Activated naive CD8-positive, alpha-beta T cell treated with anti-CD3 and anti-CD28 coated beads for 36 hours (primary cell): ENCODE results near the gene FBP2. TPM values are rescaled to one million over a fixed set of nuclear protein-coding genes. Genes with fewer than 3 reads are reported as not detected.
"Not testable (repeated sequence)": the region's sequence is repeated elsewhere in the genome, so short reads cannot be mapped to it uniquely, and the experiment has no call there.

Experiments
- DNase-seq: peaks from one replicate; pipeline ENCODE4 v3.0.0; 2021
- H3K27ac Mint-ChIP-seq: one replicate; pipeline ENCODE4 v1.8.0; 2022; ENCODE audit warnings: mild to moderate bottlenecking, moderate library complexity, mixed read lengths
- H3K27me3 Mint-ChIP-seq: one replicate; pipeline ENCODE4 v1.8.0; 2022; ENCODE audit warnings: mild to moderate bottlenecking, mixed read lengths
- H3K36me3 Mint-ChIP-seq: one replicate; pipeline ENCODE4 v1.8.0; 2021; ENCODE audit warnings: mild to moderate bottlenecking, mixed read lengths
- H3K4me1 Mint-ChIP-seq: one replicate; pipeline ENCODE4 v1.8.0; 2021; ENCODE audit warnings: mixed read lengths
- H3K4me3 Mint-ChIP-seq: one replicate; pipeline ENCODE4 v1.8.0; 2022; ENCODE audit warnings: mild to moderate bottlenecking, moderate library complexity, mixed read lengths
- H3K9me3 Mint-ChIP-seq: one replicate; pipeline ENCODE4 v1.8.0; 2022; ENCODE audit warnings: mixed read lengths
- total RNA-seq, 2 experiments: library from RNA; stranded (reverse); gene quantifications; one replicate each; pipeline ENCODE4 v1.2.3, GENCODE V29; 2021

Gene FBP2
- total RNA-seq, 2 experiments from 2014 or later: not detected

GRCh38 chr9:94591046-94591545, 2.5 kb downstream of the FBP2 start:
- H3K9me3 Mint-ChIP-seq, H3K4me3 Mint-ChIP-seq, H3K36me3 Mint-ChIP-seq, H3K27ac Mint-ChIP-seq, DNase-seq, H3K4me1 Mint-ChIP-seq: not testable (repeated sequence)
- H3K27me3 Mint-ChIP-seq: peaks cover 40% of the 10 kb centered on the region

- Mint-ChIP-seq H3K36me3 (no peaks in the 10 kb centered on the region), H3K4me3 (no peak overlapping the region), H3K9me3 (no peaks in the 10 kb centered on the region), H3K4me1 (peaks cover 19% of the 10 kb centered on the region), H3K27me3 (peaks cover 46% of the 10 kb centered on the region), H3K27ac (no peak overlapping the region)
- no peak for DNase-seq
Observed at GRCh38 chr9:94588681-94589080, 4.9 kb downstream of the FBP2 start.

- H3K4me3 Mint-ChIP-seq: no peak overlapping the region
- no peaks in the 10 kb centered on the region for H3K36me3 Mint-ChIP-seq
- no peaks in the 10 kb centered on the region for H3K9me3 Mint-ChIP-seq
- peaks cover 38% of the 10 kb centered on the region for H3K27me3 Mint-ChIP-seq
- H3K27ac Mint-ChIP-seq: no peak overlapping the region
- H3K4me1 Mint-ChIP-seq: peaks cover 19% of the 10 kb centered on the region
- DNase-seq: no peak
Observed at GRCh38 chr9:94586814-94587213, 6.8 kb downstream of the FBP2 start.

GRCh38 chr9:94586316-94586715, 7.3 kb downstream of the FBP2 start:
- no peak for DNase-seq
- H3K27ac Mint-ChIP-seq: no peak overlapping the region
- H3K9me3 Mint-ChIP-seq: no peaks in the 10 kb centered on the region
- H3K4me3 Mint-ChIP-seq: no peak overlapping the region
- H3K27me3 Mint-ChIP-seq: peaks cover 37% of the 10 kb centered on the region
- no peaks in the 10 kb centered on the region for H3K36me3 Mint-ChIP-seq
- H3K4me1 Mint-ChIP-seq: peaks cover 19% of the 10 kb centered on the region

- Mint-ChIP-seq H3K4me3 (no peak overlapping the region), H3K36me3 (no peaks in the 10 kb centered on the region), H3K27me3 (peaks cover 31% of the 10 kb centered on the region), H3K9me3 (no peaks in the 10 kb centered on the region), H3K27ac (peak overlapping the region; percentile 35), H3K4me1 (peaks cover 19% of the 10 kb centered on the region)
- no peak for DNase-seq
Observed at GRCh38 chr9:94584555-94584954, 9.1 kb downstream of the FBP2 start.

GRCh38 chr9:94581728-94582127, 11.9 kb downstream of the FBP2 start:
- Mint-ChIP-seq H3K27me3 (peaks cover 10% of the 10 kb centered on the region), H3K4me1 (peaks cover 20% of the 10 kb centered on the region), H3K27ac (no peak overlapping the region), H3K4me3 (no peak overlapping the region), H3K9me3 (no peaks in the 10 kb centered on the region), H3K36me3 (no peaks in the 10 kb centered on the region)
- no peak for DNase-seq

GRCh38 chr9:94577571-94577970, 16.1 kb downstream of the FBP2 start:
- H3K4me3 Mint-ChIP-seq: no peak overlapping the region
- no peak overlapping the region for H3K27ac Mint-ChIP-seq
- DNase-seq: no peak
- H3K9me3 Mint-ChIP-seq: no peaks in the 10 kb centered on the region
- H3K36me3 Mint-ChIP-seq: no peaks in the 10 kb centered on the region
- no peaks in the 10 kb centered on the region for H3K27me3 Mint-ChIP-seq
- peaks cover 2% of the 10 kb centered on the region for H3K4me1 Mint-ChIP-seq

- DNase-seq: no peak
- no peaks in the 10 kb centered on the region for H3K9me3 Mint-ChIP-seq
- no peak overlapping the region for H3K27ac Mint-ChIP-seq
Observed at GRCh38 chr9:94577036-94577435, 16.6 kb downstream of the FBP2 start.

GRCh38 chr9:94576131-94576530, 17.5 kb downstream of the FBP2 start:
- no peak for DNase-seq
- no peaks in the 10 kb centered on the region for H3K36me3 Mint-ChIP-seq
- peaks cover 5% of the 10 kb centered on the region for H3K27me3 Mint-ChIP-seq
- no peak overlapping the region for H3K4me3 Mint-ChIP-seq
- H3K9me3 Mint-ChIP-seq: no peaks in the 10 kb centered on the region
- peaks cover 2% of the 10 kb centered on the region for H3K4me1 Mint-ChIP-seq
- no peak overlapping the region for H3K27ac Mint-ChIP-seq

More at GRCh38 chr9:94577036-94577435, 16.6 kb downstream of the FBP2 start:
- H3K4me1 Mint-ChIP-seq: peaks cover 2% of the 10 kb centered on the region
- H3K27me3 Mint-ChIP-seq: peaks cover 3% of the 10 kb centered on the region
- no peaks in the 10 kb centered on the region for H3K36me3 Mint-ChIP-seq
- no peak overlapping the region for H3K4me3 Mint-ChIP-seq

- Mint-ChIP-seq H3K27me3 (peaks cover 5% of the 10 kb centered on the region), H3K4me3 (no peak overlapping the region), H3K9me3 (no peaks in the 10 kb centered on the region)
Observed at GRCh38 chr9:94568972-94569712, 24.5 kb downstream of the FBP2 start.

GRCh38 chr9:94568250-94568889, 25.3 kb downstream of the FBP2 start:
- no peaks in the 10 kb centered on the region for H3K36me3 Mint-ChIP-seq
- H3K4me3 Mint-ChIP-seq: no peak overlapping the region
- no peak for DNase-seq
- H3K9me3 Mint-ChIP-seq: peaks cover 2% of the 10 kb centered on the region
- no peak overlapping the region for H3K27ac Mint-ChIP-seq
- no peaks in the 10 kb centered on the region for H3K4me1 Mint-ChIP-seq
- peaks cover 5% of the 10 kb centered on the region for H3K27me3 Mint-ChIP-seq

More at GRCh38 chr9:94568972-94569712, 24.5 kb downstream of the FBP2 start:
- H3K36me3 Mint-ChIP-seq: no peaks in the 10 kb centered on the region
- H3K4me1 Mint-ChIP-seq: no peaks in the 10 kb centered on the region
- no peak for DNase-seq
- no peak overlapping the region for H3K27ac Mint-ChIP-seq

- H3K4me3 Mint-ChIP-seq: no peak overlapping the region
- H3K4me1 Mint-ChIP-seq: no peaks in the 10 kb centered on the region
- DNase-seq: no peak
- H3K9me3 Mint-ChIP-seq: peaks cover 2% of the 10 kb centered on the region
- peaks cover 10% of the 10 kb centered on the region for H3K27me3 Mint-ChIP-seq
- no peaks in the 10 kb centered on the region for H3K36me3 Mint-ChIP-seq
- no peak overlapping the region for H3K27ac Mint-ChIP-seq
Observed at GRCh38 chr9:94567271-94567670, 26.4 kb downstream of the FBP2 start.

- H3K27me3 Mint-ChIP-seq: peaks cover 10% of the 10 kb centered on the region
- no peak overlapping the region for H3K27ac Mint-ChIP-seq
- H3K9me3 Mint-ChIP-seq: peaks cover 2% of the 10 kb centered on the region
- no peak for DNase-seq
- no peaks in the 10 kb centered on the region for H3K4me1 Mint-ChIP-seq
- no peaks in the 10 kb centered on the region for H3K36me3 Mint-ChIP-seq
- H3K4me3 Mint-ChIP-seq: no peak overlapping the region
Observed at GRCh38 chr9:94566550-94566949, 27.1 kb downstream of the FBP2 start.

- not testable (repeated sequence) for H3K36me3 Mint-ChIP-seq, DNase-seq, H3K4me3 Mint-ChIP-seq, H3K27ac Mint-ChIP-seq, H3K4me1 Mint-ChIP-seq, H3K9me3 Mint-ChIP-seq
- peaks cover 13% of the 10 kb centered on the region for H3K27me3 Mint-ChIP-seq
Observed at GRCh38 chr9:94564279-94564678, 29.3 kb downstream of the FBP2 start.

- Mint-ChIP-seq H3K9me3 (peaks cover 2% of the 10 kb centered on the region), H3K27ac (no peak overlapping the region), H3K4me1 (no peaks in the 10 kb centered on the region), H3K4me3 (no peak overlapping the region), H3K36me3 (no peaks in the 10 kb centered on the region), H3K27me3 (peaks cover 13% of the 10 kb centered on the region)
- DNase-seq: no peak
Observed at GRCh38 chr9:94563548-94563947, 30.1 kb downstream of the FBP2 start.

GRCh38 chr9:94560237-94560636, 33.4 kb downstream of the FBP2 start:
- no peak for DNase-seq
- H3K36me3 Mint-ChIP-seq: no peaks in the 10 kb centered on the region

More at GRCh38 chr9:94560237-94560636, 33.4 kb downstream of the FBP2 start:
- no peak overlapping the region for H3K27ac Mint-ChIP-seq
- H3K9me3 Mint-ChIP-seq: peaks cover 2% of the 10 kb centered on the region
- no peaks in the 10 kb centered on the region for H3K4me1 Mint-ChIP-seq
- no peak overlapping the region for H3K4me3 Mint-ChIP-seq
- H3K27me3 Mint-ChIP-seq: peaks cover 13% of the 10 kb centered on the region
